HepG2 (cell line): ENCODE data around the gene TAS1R1. TPM values are rescaled to one million over a fixed set of nuclear protein-coding genes. Genes with fewer than 3 reads are reported as not detected.

ENCODE experiments used
- ARNT2 ChIP-seq: sonication (generic); formaldehyde crosslinking; IDR thresholded peaks from 2 replicates; pipeline ENCODE4 v1.8.0; 2022; ENCODE audit warnings: mild to moderate bottlenecking, low read depth, missing genetic modification reagents, moderate library complexity
- FOXK1 ChIP-seq: sonication (generic); formaldehyde crosslinking; IDR thresholded peaks from 2 replicates; pipeline ENCODE4 v1.4.0; 2020; ENCODE audit warnings: low read depth, missing genetic modification reagents, borderline replicate concordance
- HDAC2 ChIP-seq: sonication (generic); formaldehyde crosslinking; IDR thresholded peaks from 2 replicates; pipeline ENCODE4 v1.4.0; 2020; ENCODE audit warnings: missing genetic modification reagents
- HES4 ChIP-seq: sonication (generic); formaldehyde crosslinking; IDR thresholded peaks from 2 replicates; pipeline ENCODE4 v1.9.0; 2021; ENCODE audit warnings: mild to moderate bottlenecking, missing genetic modification reagents, borderline replicate concordance
- HMG20A ChIP-seq: IDR thresholded peaks from 2 replicates; pipeline ENCODE4 v1.6.1; 2016; ENCODE audit warnings: borderline replicate concordance
- IRF2 ChIP-seq: IDR thresholded peaks from 2 replicates; pipeline ENCODE4 v1.6.1; 2018; ENCODE audit warnings: missing genetic modification reagents, missing compliant biosample characterization
- KLF15 ChIP-seq: sonication (generic); formaldehyde crosslinking; IDR thresholded peaks from 2 replicates; pipeline ENCODE4 v1.8.1; 2023; ENCODE audit warnings: borderline replicate concordance, mild to moderate bottlenecking, inconsistent platforms, missing genetic modification reagents, mixed read lengths
- MIER2 ChIP-seq: IDR thresholded peaks from 2 replicates; pipeline ENCODE4 v1.6.1; 2016; ENCODE audit warnings: missing biosample characterization, missing genetic modification reagents
- MTA3 ChIP-seq: sonication (generic); formaldehyde crosslinking; IDR thresholded peaks from 2 replicates; pipeline ENCODE4 v1.4.0; 2020; ENCODE audit warnings: missing genetic modification reagents
- MZF1 ChIP-seq: sonication (generic); formaldehyde crosslinking; IDR thresholded peaks from 2 replicates; pipeline ENCODE4 v1.8.1; 2023; ENCODE audit warnings: mild to moderate bottlenecking, missing genetic modification reagents, borderline replicate concordance
- NCOR1 ChIP-seq: fragments of 200-600 bp; sonication (generic); IDR thresholded peaks from 2 replicates; pipeline ENCODE4 v1.7.0; 2017; ENCODE audit warnings: antibody characterized with exemption, low read length, borderline replicate concordance
- PTBP1 ChIP-seq: fragments of 200-400 bp; formaldehyde crosslinking; IDR thresholded peaks from 2 replicates; pipeline ENCODE4 v1.6.1; 2018; ENCODE audit warnings: low read length, low read depth; ENCODE audit not compliant: poor library complexity, severe bottlenecking
- SIN3A ChIP-seq: IDR thresholded peaks from 2 replicates; pipeline ENCODE4 v1.6.1; 2011; ENCODE audit warnings: low read depth, mild to moderate bottlenecking, control low read depth, low read length, borderline replicate concordance
- SOX13 ChIP-seq, 3 experiments: fragments of 450-650 bp in 1 of 3; sonication (generic) in 1 of 3; formaldehyde crosslinking in 1 of 3; IDR thresholded peaks in 2 of 3; conservative IDR thresholded peaks in 1 of 3; 2 replicates each; pipeline versions ENCODE4 v1.5.0 to v1.6.1; 2016 to 2020; ENCODE audit warnings: antibody characterized with exemption in 1 of 3, mild to moderate bottlenecking in 1 of 3, missing compliant biosample characterization in 1 of 3, missing genetic modification reagents in 1 of 3, moderate library complexity in 1 of 3
- TCF7L2 ChIP-seq: IDR thresholded peaks from 2 replicates; pipeline ENCODE4 v1.6.1; 2011; ENCODE audit warnings: mild to moderate bottlenecking, low read depth, low read length, moderate library complexity
- THAP11 ChIP-seq: IDR thresholded peaks from 2 replicates; pipeline ENCODE4 v1.6.1; 2016; ENCODE audit warnings: missing biosample characterization, missing genetic modification reagents
- TP53 ChIP-seq: sonication (generic); formaldehyde crosslinking; conservative IDR thresholded peaks from 2 replicates; pipeline ENCODE4 v1.4.0; 2020; ENCODE audit warnings: missing genetic modification reagents
- ZFP62 ChIP-seq: sonication (generic); formaldehyde crosslinking; IDR thresholded peaks from 2 replicates; pipeline ENCODE4 v1.4.0; 2020; ENCODE audit warnings: missing genetic modification reagents
- ZNF138 ChIP-seq: sonication (generic); formaldehyde crosslinking; IDR thresholded peaks from 2 replicates; pipeline ENCODE4 v1.5.0; 2020; ENCODE audit warnings: mild to moderate bottlenecking, low read depth, missing genetic modification reagents
- ZNF460 ChIP-seq: sonication (generic); formaldehyde crosslinking; IDR thresholded peaks from 2 replicates; pipeline ENCODE4 v1.5.1; 2020; ENCODE audit warnings: missing genetic modification reagents, mild to moderate bottlenecking, borderline replicate concordance
- ZNF510 ChIP-seq: sonication (generic); formaldehyde crosslinking; IDR thresholded peaks from 2 replicates; pipeline ENCODE4 v1.4.0; 2020; ENCODE audit warnings: low read depth, mild to moderate bottlenecking, missing genetic modification reagents
- ZNF567 ChIP-seq: sonication (generic); formaldehyde crosslinking; IDR thresholded peaks from 2 replicates; pipeline ENCODE4 v1.8.1; 2023; ENCODE audit warnings: mild to moderate bottlenecking, missing genetic modification reagents, borderline replicate concordance
- ZNF619 ChIP-seq: sonication (generic); formaldehyde crosslinking; IDR thresholded peaks from 2 replicates; pipeline ENCODE4 v1.4.0; 2020; ENCODE audit warnings: mild to moderate bottlenecking, missing genetic modification reagents
- ZNF691 ChIP-seq: sonication (generic); formaldehyde crosslinking; IDR thresholded peaks from 2 replicates; pipeline ENCODE4 v1.4.0; 2020; ENCODE audit warnings: missing genetic modification reagents, low read depth, mild to moderate bottlenecking, borderline replicate concordance
- polyA plus RNA-seq, 8 experiments: library from polyadenylated mRNA; depleted of rRNA in 3 of 8; stranded (reverse) in 7 of 8; unstranded in 1 of 8; fragments of >200 nt; fragmentation: Illumina TruSeq in 4 of 8; extraction: Trizol in 4 of 8; gene quantifications; 2 replicates each; pipeline versions ENCODE4 v1.2.1 to v1.2.3, GENCODE V29; 2011 to 2016; ENCODE audit warnings: low read depth in 4 of 8, missing spikeins in 1 of 8, mixed read lengths in 1 of 8; ENCODE audit not compliant: insufficient read depth in 1 of 8
- total RNA-seq, 5 experiments: library from RNA; depleted of rRNA; stranded (reverse); fragments of >200 nt; fragmentation: Illumina TruSeq; extraction: Trizol; gene quantifications; 2 replicates each; pipeline ENCODE4 v1.2.3, GENCODE V29; 2016; ENCODE audit warnings: low read depth in 1 of 5
- TF ChIP-seq, protein P1 (sequence below): sonication (generic); formaldehyde crosslinking; IDR thresholded peaks from 2 replicates; pipeline ENCODE4 v1.5.0; 2020; ENCODE audit warnings: mild to moderate bottlenecking, missing genetic modification reagents, moderate library complexity
- TF ChIP-seq, protein P2 (sequence below): sonication (generic); formaldehyde crosslinking; IDR thresholded peaks from 2 replicates; pipeline ENCODE4 v1.5.0; 2020; ENCODE audit warnings: missing genetic modification reagents, mild to moderate bottlenecking, borderline replicate concordance

Gene TAS1R1
- total and polyA plus RNA-seq, 2 of the 13 experiments (the other 11 are each of a cell fraction or from before 2014, with no cell fraction given), result 1.4 to 1.6 TPM

DNA sequence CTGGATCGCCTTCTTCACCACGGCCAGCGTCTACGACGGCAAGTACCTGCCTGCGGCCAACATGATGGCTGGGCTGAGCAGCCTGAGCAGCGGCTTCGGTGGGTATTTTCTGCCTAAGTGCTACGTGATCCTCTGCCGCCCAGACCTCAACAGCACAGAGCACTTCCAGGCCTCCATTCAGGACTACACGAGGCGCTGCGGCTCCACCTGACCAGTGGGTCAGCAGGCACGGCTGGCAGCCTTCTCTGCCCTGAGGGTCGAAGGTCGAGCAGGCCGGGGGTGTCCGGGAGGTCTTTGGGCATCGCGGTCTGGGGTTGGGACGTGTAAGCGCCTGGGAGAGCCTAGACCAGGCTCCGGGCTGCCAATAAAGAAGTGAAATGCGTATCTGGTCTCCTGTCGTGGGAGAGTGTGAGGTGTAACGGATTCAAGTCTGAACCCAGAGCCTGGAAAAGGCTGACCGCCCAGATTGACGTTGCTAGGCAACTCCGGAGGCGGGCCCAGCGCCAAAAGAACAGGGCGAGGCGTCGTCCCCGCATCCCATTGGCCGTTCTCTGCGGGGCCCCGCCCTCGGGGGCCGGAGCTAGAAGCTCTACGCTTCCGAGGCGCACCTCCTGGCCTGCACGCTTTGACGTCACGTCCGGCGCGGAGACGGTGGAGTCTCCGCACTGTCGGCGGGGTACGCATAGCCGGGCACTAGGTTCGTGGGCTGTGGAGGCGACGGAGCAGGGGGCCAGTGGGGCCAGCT is 24.4 kb downstream of the TAS1R1 start, which contains the start of gene ZBTB48 (continued):
- TF ChIP-seq HES4 (0 out of 2 replicates have a peak, but pooled peaks have one; percentile 41), ZNF138 (no peak), SOX13 (IDR thresholded peaks at IDR 0.05) (no peak), SOX13 (CRISPR knock-in tag; conservative IDR thresholded peaks at IDR 0.05 in 1 of 2, IDR thresholded peaks at IDR 0.05 in 1 of 2) (peak in 1 of 2 experiments; percentile 26; a peak in 1 of 4 replicates), ZFP62 (CRISPR knock-in tag) (no peak), IRF2 (CRISPR knock-in tag) (no peak), TCF7L2 (no peak), NCOR1 (0 out of 2 replicates have a peak, but pooled peaks have one; percentile 30), ZNF619 (CRISPR knock-in tag) (peak; percentile 69; the same call in 1 of the 2 replicates), HDAC2 (CRISPR knock-in tag) (no peak), ARNT2 (CRISPR knock-in tag) (peak; percentile 69; the same call in 1 of the 2 replicates), HMG20A (CRISPR knock-in tag) (no peak), SIN3A (0 out of 2 replicates have a peak, but pooled peaks have one; percentile 77), ZNF691 (CRISPR knock-in tag) (no peak), PTBP1 (no peak), KLF15 (CRISPR knock-in tag) (no peak), TP53 (CRISPR knock-in tag) (no peak), MIER2 (CRISPR knock-in tag) (no peak), MTA3 (CRISPR knock-in tag) (no peak), FOXK1 (CRISPR knock-in tag) (peak; percentile 14; the same call in 1 of the 2 replicates), ZNF567 (0 out of 2 replicates have a peak, but pooled peaks have one; percentile 85), THAP11 (CRISPR knock-in tag) (peak; percentile 86), ZNF460 (no peak), MZF1 (CRISPR knock-in tag) (no peak), ZNF510 (CRISPR knock-in tag) (0 out of 2 replicates have a peak, but pooled peaks have one; percentile 44)
- TF ChIP-seq, protein P1, sequence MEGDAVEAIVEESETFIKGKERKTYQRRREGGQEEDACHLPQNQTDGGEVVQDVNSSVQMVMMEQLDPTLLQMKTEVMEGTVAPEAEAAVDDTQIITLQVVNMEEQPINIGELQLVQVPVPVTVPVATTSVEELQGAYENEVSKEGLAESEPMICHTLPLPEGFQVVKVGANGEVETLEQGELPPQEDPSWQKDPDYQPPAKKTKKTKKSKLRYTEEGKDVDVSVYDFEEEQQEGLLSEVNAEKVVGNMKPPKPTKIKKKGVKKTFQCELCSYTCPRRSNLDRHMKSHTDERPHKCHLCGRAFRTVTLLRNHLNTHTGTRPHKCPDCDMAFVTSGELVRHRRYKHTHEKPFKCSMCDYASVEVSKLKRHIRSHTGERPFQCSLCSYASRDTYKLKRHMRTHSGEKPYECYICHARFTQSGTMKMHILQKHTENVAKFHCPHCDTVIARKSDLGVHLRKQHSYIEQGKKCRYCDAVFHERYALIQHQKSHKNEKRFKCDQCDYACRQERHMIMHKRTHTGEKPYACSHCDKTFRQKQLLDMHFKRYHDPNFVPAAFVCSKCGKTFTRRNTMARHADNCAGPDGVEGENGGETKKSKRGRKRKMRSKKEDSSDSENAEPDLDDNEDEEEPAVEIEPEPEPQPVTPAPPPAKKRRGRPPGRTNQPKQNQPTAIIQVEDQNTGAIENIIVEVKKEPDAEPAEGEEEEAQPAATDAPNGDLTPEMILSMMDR, result peak; percentile 45
- TF ChIP-seq, protein P2, sequence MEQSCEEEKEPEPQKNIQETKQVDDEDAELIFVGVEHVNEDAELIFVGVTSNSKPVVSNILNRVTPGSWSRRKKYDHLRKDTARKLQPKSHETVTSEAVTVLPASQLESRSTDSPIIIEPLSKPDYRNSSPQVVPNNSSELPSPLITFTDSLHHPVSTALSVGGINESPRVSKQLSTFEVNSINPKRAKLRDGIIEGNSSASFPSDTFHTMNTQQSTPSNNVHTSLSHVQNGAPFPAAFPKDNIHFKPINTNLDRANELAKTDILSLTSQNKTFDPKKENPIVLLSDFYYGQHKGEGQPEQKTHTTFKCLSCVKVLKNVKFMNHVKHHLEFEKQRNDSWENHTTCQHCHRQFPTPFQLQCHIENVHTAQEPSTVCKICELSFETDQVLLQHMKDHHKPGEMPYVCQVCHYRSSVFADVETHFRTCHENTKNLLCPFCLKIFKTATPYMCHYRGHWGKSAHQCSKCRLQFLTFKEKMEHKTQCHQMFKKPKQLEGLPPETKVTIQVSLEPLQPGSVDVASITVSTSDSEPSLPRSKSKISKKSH (CRISPR knock-in tag), result peak; percentile 69; the same call in 1 of the 2 replicates
